ENCODE measurements around the gene ATG3. TPM values are rescaled to one million over a fixed set of nuclear protein-coding genes. Genes with fewer than 3 reads are reported as not detected.

Gene ATG3
- total RNA-seq, 1 donor from 2014 or later = 66.9 TPM

Other genes with a start within 250 kb of the ATG3 start
- 144 and 151 TPM in 2 replicates for gene CD200, start 228.8 kb downstream of the ATG3 start, total RNA-seq
- 33.7 and 36.0 TPM in 2 replicates for gene BTLA, start 62.5 kb downstream of the ATG3 start, total RNA-seq
- 15.5 and 16.3 TPM in 2 replicates for gene SLC35A5, start 83 bp upstream of the ATG3 start, total RNA-seq
- gene CCDC80, start 79.2 kb upstream of the ATG3 start, total RNA-seq = not detected in 2 replicates

All from activated CD4-positive, alpha-beta T cell treated with anti-CD3 and anti-CD28 coated beads, Interleukin-2, amount 10 ng/mL, durations not matched to agents 24 days and 14 days (primary cell).